Karpas-422 (cell line): ENCODE measurements around the gene ZSWIM4. TPM values are rescaled to one million over a fixed set of nuclear protein-coding genes. Genes with fewer than 3 reads are reported as not detected.

Experiments used
- DNase-seq: peaks from one replicate; pipeline ENCODE4 v3.0.0-alpha.2; 2015
- H2AFZ ChIP-seq: fragments of 200-600 bp; sonication (generic); 2 replicates; pipeline ENCODE4 v1.6.1; 2014; ENCODE audit warnings: antibody characterized with exemption, low read length, mixed read lengths
- H3K27ac ChIP-seq: fragments of 200-600 bp; sonication (generic); 2 replicates; pipeline ENCODE4 v1.5.1; 2014; ENCODE audit warnings: mild to moderate bottlenecking, low read length, moderate library complexity
- H3K27me3 ChIP-seq: fragments of 200-600 bp; sonication (generic); 2 replicates; pipeline ENCODE4 v1.6.1; 2014; ENCODE audit warnings: low read length, mixed read lengths
- H3K36me3 ChIP-seq: fragments of 200-600 bp; sonication (generic); 2 replicates; pipeline ENCODE4 v1.6.1; 2014; ENCODE audit warnings: low read length, mixed read lengths; ENCODE audit not compliant: insufficient read depth
- H3K4me1 ChIP-seq: fragments of 200-600 bp; sonication (generic); 2 replicates; pipeline ENCODE4 v1.6.1; 2014; ENCODE audit warnings: mild to moderate bottlenecking, low read length, mixed read lengths
- H3K4me2 ChIP-seq: fragments of 200-600 bp; sonication (generic); 2 replicates; pipeline ENCODE4 v1.6.1; 2014; ENCODE audit warnings: low read length, low read depth, mild to moderate bottlenecking; ENCODE audit not compliant: poor library complexity, severe bottlenecking
- H3K4me3 ChIP-seq: fragments of 200-600 bp; sonication (generic); 2 replicates; pipeline ENCODE4 v1.5.1; 2014; ENCODE audit warnings: mild to moderate bottlenecking, antibody characterized with exemption, low read length, mixed read lengths
- H3K79me2 ChIP-seq: fragments of 200-600 bp; sonication (generic); 2 replicates; pipeline ENCODE4 v1.6.1; 2014; ENCODE audit warnings: mild to moderate bottlenecking, low read length, mixed read lengths
- H3K9ac ChIP-seq: fragments of 200-600 bp; sonication (generic); 2 replicates; pipeline ENCODE4 v1.6.0; 2014; ENCODE audit warnings: low read length
- H3K9me2 ChIP-seq: fragments of 200-600 bp; sonication (generic), shearing (Covaris generic); replicated peaks from 2 replicates; pipeline ENCODE4 v1.6.0; 2014; ENCODE audit warnings: mild to moderate bottlenecking, low read length, moderate library complexity; ENCODE audit not compliant: insufficient read depth
- H3K9me3 ChIP-seq: fragments of 300-700, 200-600 bp; sonication (generic); 2 replicates; pipeline ENCODE4 v1.6.1; 2014; ENCODE audit warnings: low read length, mixed read lengths
- H4K20me1 ChIP-seq: fragments of 200-600 bp; sonication (generic); 2 replicates; pipeline ENCODE4 v1.6.1; 2014; ENCODE audit warnings: mild to moderate bottlenecking, antibody characterized with exemption, low read length, low read depth; ENCODE audit not compliant: insufficient read depth
- total RNA-seq: library from RNA; depleted of rRNA; stranded (reverse); fragments of >200 nt; shearing (Covaris generic); gene quantifications from 2 replicates; pipeline ENCODE4 v1.2.3, GENCODE V29; 2014; ENCODE audit warnings: low replicate concordance

ZSWIM4 gene
- total RNA-seq, 1 experiment from 2014 or later: 7.3 TPM

- Histone ChIP-seq H3K27me3 (no peaks in the 10 kb centered on the region), H3K4me3 (peak overlapping the region; percentile 66; the same call in 1 of the 2 replicates), H4K20me1 (no peaks in the 10 kb centered on the region), H3K27ac (no peak overlapping the region), H2AFZ (0 out of 2 replicates have a peak overlapping the region, but pooled peaks have one; percentile 56), H3K4me1 (peaks cover 39% of the 10 kb centered on the region), H3K9ac (peak overlapping the region; percentile 72), H3K9me2 (no peaks in the 10 kb centered on the region), H3K79me2 (no peaks in the 10 kb centered on the region), H3K9me3 (no peaks in the 10 kb centered on the region), H3K36me3 (no peaks in the 10 kb centered on the region), H3K4me2 (peak overlapping the region; percentile 75)
- peak; percentile 39 for DNase-seq
These were observed 44.7 kb downstream of the ZSWIM4 start for GRCh38 chr19:13839938-13840304.

- Histone ChIP-seq H3K9me2 (no peaks in the 10 kb centered on the region), H3K27me3 (no peaks in the 10 kb centered on the region), H3K36me3 (no peaks in the 10 kb centered on the region), H2AFZ (no peak overlapping the region), H3K4me3 (peak overlapping the region; percentile 66; the same call in 1 of the 2 replicates), H3K9ac (peak overlapping the region; percentile 72), H4K20me1 (no peaks in the 10 kb centered on the region), H3K27ac (no peak overlapping the region), H3K9me3 (no peaks in the 10 kb centered on the region), H3K79me2 (no peaks in the 10 kb centered on the region), H3K4me2 (peak overlapping the region; percentile 75), H3K4me1 (peaks cover 39% of the 10 kb centered on the region)
- no peak for DNase-seq
These were observed 45.3 kb downstream of the ZSWIM4 start for GRCh38 chr19:13840305-13841085.

- Histone ChIP-seq H3K4me1 (peaks cover 40% of the 10 kb centered on the region), H3K4me2 (peak overlapping the region; percentile 60), H3K79me2 (no peaks in the 10 kb centered on the region), H3K27me3 (no peaks in the 10 kb centered on the region), H3K9me2 (no peaks in the 10 kb centered on the region), H3K9ac (peak overlapping the region; percentile 66; the same call in 1 of the 2 replicates), H3K4me3 (peak overlapping the region; percentile 63; the same call in 1 of the 2 replicates), H3K27ac (no peak overlapping the region), H3K9me3 (no peaks in the 10 kb centered on the region), H4K20me1 (no peaks in the 10 kb centered on the region), H2AFZ (no peak overlapping the region), H3K36me3 (no peaks in the 10 kb centered on the region)
- peak; percentile 36 for DNase-seq
These were observed 46.1 kb downstream of the ZSWIM4 start for GRCh38 chr19:13841086-13841961.

GRCh38 chr19:13841962-13842290, 46.7 kb downstream of the ZSWIM4 start:
- no peak overlapping the region for H2AFZ ChIP-seq
- H3K9ac ChIP-seq: peak overlapping the region; percentile 66
- H3K27me3 ChIP-seq: no peaks in the 10 kb centered on the region
- no peaks in the 10 kb centered on the region for H3K9me2 ChIP-seq
- no peak overlapping the region for H3K27ac ChIP-seq
- no peaks in the 10 kb centered on the region for H3K36me3 ChIP-seq
- H3K79me2 ChIP-seq: no peaks in the 10 kb centered on the region
- no peak for DNase-seq
- H3K4me2 ChIP-seq: peak overlapping the region; percentile 60
- no peaks in the 10 kb centered on the region for H3K9me3 ChIP-seq
- no peaks in the 10 kb centered on the region for H4K20me1 ChIP-seq
- peaks cover 40% of the 10 kb centered on the region for H3K4me1 ChIP-seq
- peak overlapping the region; percentile 63 for H3K4me3 ChIP-seq

- peak overlapping the region; percentile 63 for H3K4me3 ChIP-seq
- no peaks in the 10 kb centered on the region for H3K36me3 ChIP-seq
- H3K79me2 ChIP-seq: no peaks in the 10 kb centered on the region
- H3K9ac ChIP-seq: peak overlapping the region; percentile 66
- no peaks in the 10 kb centered on the region for H3K9me3 ChIP-seq
- no peak overlapping the region for H2AFZ ChIP-seq
- H3K4me1 ChIP-seq: peaks cover 41% of the 10 kb centered on the region
- H3K27ac ChIP-seq: no peak overlapping the region
- no peaks in the 10 kb centered on the region for H3K27me3 ChIP-seq
- H3K9me2 ChIP-seq: no peaks in the 10 kb centered on the region
- peak; percentile 65 for DNase-seq
- peak overlapping the region; percentile 63 for H3K4me2 ChIP-seq
- H4K20me1 ChIP-seq: no peaks in the 10 kb centered on the region
These were observed 47.3 kb downstream of the ZSWIM4 start for GRCh38 chr19:13842291-13843103.

GRCh38 chr19:13843104-13843921, 48.1 kb downstream of the ZSWIM4 start:
- no peaks in the 10 kb centered on the region for H3K9me2 ChIP-seq
- H3K27me3 ChIP-seq: no peaks in the 10 kb centered on the region
- H3K27ac ChIP-seq: no peak overlapping the region
- no peaks in the 10 kb centered on the region for H3K9me3 ChIP-seq
- H3K36me3 ChIP-seq: no peaks in the 10 kb centered on the region
- peaks cover 46% of the 10 kb centered on the region for H3K4me1 ChIP-seq
- H3K79me2 ChIP-seq: no peaks in the 10 kb centered on the region
- H2AFZ ChIP-seq: no peak overlapping the region
- H4K20me1 ChIP-seq: no peaks in the 10 kb centered on the region
- no peak for DNase-seq
- H3K4me3 ChIP-seq: peak overlapping the region; percentile 55; the same call in 1 of the 2 replicates
- H3K9ac ChIP-seq: peak overlapping the region; percentile 66
- H3K4me2 ChIP-seq: peak overlapping the region; percentile 63

GRCh38 chr19:13844130-13844631, 48.9 kb downstream of the ZSWIM4 start:
- no peak for DNase-seq
- Histone ChIP-seq H3K9ac (no peak overlapping the region), H3K4me2 (no peak overlapping the region), H3K27me3 (no peaks in the 10 kb centered on the region), H2AFZ (no peak overlapping the region), H3K27ac (no peak overlapping the region), H3K79me2 (no peaks in the 10 kb centered on the region), H3K4me3 (no peak overlapping the region), H4K20me1 (no peaks in the 10 kb centered on the region), H3K36me3 (no peaks in the 10 kb centered on the region), H3K9me2 (no peaks in the 10 kb centered on the region), H3K4me1 (peaks cover 42% of the 10 kb centered on the region), H3K9me3 (no peaks in the 10 kb centered on the region)
